ENCODE measurements around the gene SLX4IP. TPM values are rescaled to one million over a fixed set of nuclear protein-coding genes. Genes with fewer than 3 reads are reported as not detected.

Gene SLX4IP
- total and polyA plus RNA-seq, 2 donors (not counting 3 experiments of a cell fraction or from before 2014, with no cell fraction given): 1.9 to 4.5 TPM

DNA sequence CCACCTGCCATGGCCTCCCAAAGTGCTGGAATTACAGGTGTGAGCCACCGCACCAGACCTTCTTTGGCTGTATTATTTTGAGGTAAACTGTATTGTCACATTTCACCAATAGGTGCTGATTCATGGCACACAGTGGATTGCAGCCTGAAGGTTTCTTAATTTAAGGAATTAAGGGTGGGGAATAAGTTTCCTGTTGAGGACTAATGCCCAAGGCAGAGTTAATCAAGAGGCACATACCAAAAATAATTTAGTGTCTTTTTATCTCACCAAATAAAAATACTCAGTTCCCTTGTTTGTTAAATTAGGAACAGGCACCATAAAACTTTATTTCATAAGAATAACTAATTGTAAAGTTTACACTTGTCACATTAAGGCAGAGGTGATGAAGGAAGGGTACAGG lies 103.7 kb downstream of the SLX4IP start:
- TF ChIP-seq, protein P1, sequence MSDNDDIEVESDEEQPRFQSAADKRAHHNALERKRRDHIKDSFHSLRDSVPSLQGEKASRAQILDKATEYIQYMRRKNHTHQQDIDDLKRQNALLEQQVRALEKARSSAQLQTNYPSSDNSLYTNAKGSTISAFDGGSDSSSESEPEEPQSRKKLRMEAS (IDR thresholded peaks at IDR 0.05; ENCODE audit: insufficient read depth, insufficient read length): no peak
- TF ChIP-seq, protein P2, sequence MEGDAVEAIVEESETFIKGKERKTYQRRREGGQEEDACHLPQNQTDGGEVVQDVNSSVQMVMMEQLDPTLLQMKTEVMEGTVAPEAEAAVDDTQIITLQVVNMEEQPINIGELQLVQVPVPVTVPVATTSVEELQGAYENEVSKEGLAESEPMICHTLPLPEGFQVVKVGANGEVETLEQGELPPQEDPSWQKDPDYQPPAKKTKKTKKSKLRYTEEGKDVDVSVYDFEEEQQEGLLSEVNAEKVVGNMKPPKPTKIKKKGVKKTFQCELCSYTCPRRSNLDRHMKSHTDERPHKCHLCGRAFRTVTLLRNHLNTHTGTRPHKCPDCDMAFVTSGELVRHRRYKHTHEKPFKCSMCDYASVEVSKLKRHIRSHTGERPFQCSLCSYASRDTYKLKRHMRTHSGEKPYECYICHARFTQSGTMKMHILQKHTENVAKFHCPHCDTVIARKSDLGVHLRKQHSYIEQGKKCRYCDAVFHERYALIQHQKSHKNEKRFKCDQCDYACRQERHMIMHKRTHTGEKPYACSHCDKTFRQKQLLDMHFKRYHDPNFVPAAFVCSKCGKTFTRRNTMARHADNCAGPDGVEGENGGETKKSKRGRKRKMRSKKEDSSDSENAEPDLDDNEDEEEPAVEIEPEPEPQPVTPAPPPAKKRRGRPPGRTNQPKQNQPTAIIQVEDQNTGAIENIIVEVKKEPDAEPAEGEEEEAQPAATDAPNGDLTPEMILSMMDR (IDR thresholded peaks at IDR 0.05; ENCODE audit: extremely low read depth in 1 of 2, insufficient read depth in 1 of 2, low read depth in 1 of 2, low read length in 2 of 2): no peak
- TF ChIP-seq FOS (IDR thresholded peaks at IDR 0.05; ENCODE audit: borderline replicate concordance, insufficient read depth, low read length) (no peak), JUN (IDR thresholded peaks at IDR 0.05; ENCODE audit: borderline replicate concordance, insufficient read depth, insufficient read length, low read depth) (no peak), POLR2AphosphoS5 (IDR thresholded peaks at IDR 0.05; ENCODE audit: insufficient read depth, low read depth, low read length) (no peak), EZH2 (IDR thresholded peaks at IDR 0.05; ENCODE audit: borderline replicate concordance, low read depth, low read length, severe bottlenecking) (no peak), POLR2A (IDR thresholded peaks at IDR 0.05; ENCODE audit: low read depth, low read length) (no peak), MYC (IDR thresholded peaks at IDR 0.05; ENCODE audit: low read depth, low read length) (no peak), GATA2 (IDR thresholded peaks at IDR 0.05; ENCODE audit: insufficient read depth, insufficient read length, low read depth, low read length) (no peak)
- no peak overlapping the region for H3K4me3 ChIP-seq (replicated peaks in 1 of 3; ENCODE audit: insufficient read depth in 1 of 3, low read depth in 1 of 3, low read length in 3 of 3)
- no peak overlapping the region for H2AFZ ChIP-seq (ENCODE audit: low read depth, low read length)
- dilution Hi-C loops (cut with MboI; ENCODE audit: extremely low pct_ligation_motif_present, low sequenced_read_pairs) (no loop called here), intact Hi-C loops (cut with micrococcal nuclease) (loop anchor here (5.0 kb wide), 1 partner anchor 1004 kb away; no protein-coding TSS in a partner anchor)
- ChIA-PET CTCF (interaction anchor here (1.4 kb wide), 1 partner anchor 561 kb away, joined by 3 read pairs; no protein-coding TSS in a partner anchor), POLR2A (no interaction called here)
- DNase-seq (ENCODE audit: low read depth, low spot score) (no peak), FAIRE-seq (no peak)
- H3K4me1 ChIP-seq (ENCODE audit: control insufficient read depth, extremely low read depth, insufficient read depth, low read length): peaks cover 27% of the 10 kb centered on the region
- H3K9me3 ChIP-seq (replicated peaks; ENCODE audit: control insufficient read depth, insufficient read depth, low read length): no peaks in the 10 kb centered on the region
- no peaks in the 10 kb centered on the region for H3K79me2 ChIP-seq (ENCODE audit: control insufficient read depth, insufficient read depth, low read length)
- no peaks in the 10 kb centered on the region for H3K9me1 ChIP-seq (replicated peaks; ENCODE audit: control insufficient read depth, extremely low read depth, insufficient read depth, low read length)
- BruUV-seq (replicated peaks): no TSS peak
- no peaks in the 10 kb centered on the region for H3K27me3 ChIP-seq (ENCODE audit: control insufficient read depth in 2 of 2, insufficient read depth in 2 of 2, low read length in 2 of 2)
- no peaks in the 10 kb centered on the region for H4K20me1 ChIP-seq (replicated peaks; ENCODE audit: control insufficient read depth, extremely low read depth, insufficient read depth, low read length)
- no peak overlapping the region for H3K27ac ChIP-seq (ENCODE audit: insufficient read depth, low read depth, low read length)
- H3K9ac ChIP-seq (replicated peaks; ENCODE audit: extremely low read depth, insufficient read depth, low read length): no peak overlapping the region
- H3K4me2 ChIP-seq (ENCODE audit: insufficient read depth, low read length): no peak overlapping the region
- H3K36me3 ChIP-seq (ENCODE audit: control insufficient read depth in 2 of 2, extremely low read depth in 1 of 2, insufficient read depth in 2 of 2, low read length in 2 of 2): no peaks in the 10 kb centered on the region
